Ishikawa (cell line): Measurements from ENCODE around the gene SRPX.

Source experiments
- EGR1 ChIP-seq: IDR thresholded peaks from 2 replicates; pipeline ENCODE4 v1.6.1; 2012
- EP300 ChIP-seq: IDR thresholded peaks from 2 replicates; pipeline ENCODE4 v1.6.1; 2012; ENCODE audit warnings: borderline replicate concordance
- NFIC ChIP-seq: IDR thresholded peaks from 2 replicates; pipeline ENCODE4 v1.6.1; 2012
- RAD21 ChIP-seq: IDR thresholded peaks from 2 replicates; pipeline ENCODE4 v1.6.1; 2012; ENCODE audit warnings: low read depth
- REST ChIP-seq: IDR thresholded peaks from 2 replicates; pipeline ENCODE4 v1.6.1; 2012; ENCODE audit warnings: low read depth, mild to moderate bottlenecking
- TAF1 ChIP-seq: IDR thresholded peaks from 2 replicates; pipeline ENCODE4 v1.6.1; 2012; ENCODE audit warnings: low read depth, mild to moderate bottlenecking
- TEAD4 ChIP-seq: IDR thresholded peaks from 2 replicates; pipeline ENCODE4 v1.6.1; 2012

- TF ChIP-seq TAF1 (no peak), EP300 (no peak), RAD21 (no peak), TEAD4 (no peak), REST (no peak), EGR1 (no peak), NFIC (no peak)
These were observed 103.2 kb downstream of the SRPX start for GRCh38 chrX:38117485-38117884.
